ENCODE data around the gene REPIN1.

- TF ChIP-seq, protein P1, sequence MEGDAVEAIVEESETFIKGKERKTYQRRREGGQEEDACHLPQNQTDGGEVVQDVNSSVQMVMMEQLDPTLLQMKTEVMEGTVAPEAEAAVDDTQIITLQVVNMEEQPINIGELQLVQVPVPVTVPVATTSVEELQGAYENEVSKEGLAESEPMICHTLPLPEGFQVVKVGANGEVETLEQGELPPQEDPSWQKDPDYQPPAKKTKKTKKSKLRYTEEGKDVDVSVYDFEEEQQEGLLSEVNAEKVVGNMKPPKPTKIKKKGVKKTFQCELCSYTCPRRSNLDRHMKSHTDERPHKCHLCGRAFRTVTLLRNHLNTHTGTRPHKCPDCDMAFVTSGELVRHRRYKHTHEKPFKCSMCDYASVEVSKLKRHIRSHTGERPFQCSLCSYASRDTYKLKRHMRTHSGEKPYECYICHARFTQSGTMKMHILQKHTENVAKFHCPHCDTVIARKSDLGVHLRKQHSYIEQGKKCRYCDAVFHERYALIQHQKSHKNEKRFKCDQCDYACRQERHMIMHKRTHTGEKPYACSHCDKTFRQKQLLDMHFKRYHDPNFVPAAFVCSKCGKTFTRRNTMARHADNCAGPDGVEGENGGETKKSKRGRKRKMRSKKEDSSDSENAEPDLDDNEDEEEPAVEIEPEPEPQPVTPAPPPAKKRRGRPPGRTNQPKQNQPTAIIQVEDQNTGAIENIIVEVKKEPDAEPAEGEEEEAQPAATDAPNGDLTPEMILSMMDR (IDR thresholded peaks at IDR 0.05): peak; percentile 29; the same call in 2 of the 3 replicates
- TF ChIP-seq CHD2 (IDR thresholded peaks at IDR 0.05; ENCODE audit: low read length, partially characterized antibody) (no peak), CEBPB (IDR thresholded peaks at IDR 0.05) (no peak), POLR2A (IDR thresholded peaks at IDR 0.05; ENCODE audit: low read length) (peak; percentile 17; the same call in 1 of the 2 replicates), EHMT2 (IDR thresholded peaks at IDR 0.05; ENCODE audit: low read depth) (no peak), RNF2 (IDR thresholded peaks at IDR 0.05; ENCODE audit: borderline replicate concordance, low read depth) (no peak), MYC (IDR thresholded peaks at IDR 0.05; ENCODE audit: borderline replicate concordance, low read length) (no peak), HOXA7 (CRISPR knock-in tag; IDR thresholded peaks at IDR 0.05) (no peak), CBX8 (IDR thresholded peaks at IDR 0.05) (no peak), RCOR1 (IDR thresholded peaks at IDR 0.05; ENCODE audit: low read depth, low read length) (no peak)
- TF ChIP-seq, protein P2, sequence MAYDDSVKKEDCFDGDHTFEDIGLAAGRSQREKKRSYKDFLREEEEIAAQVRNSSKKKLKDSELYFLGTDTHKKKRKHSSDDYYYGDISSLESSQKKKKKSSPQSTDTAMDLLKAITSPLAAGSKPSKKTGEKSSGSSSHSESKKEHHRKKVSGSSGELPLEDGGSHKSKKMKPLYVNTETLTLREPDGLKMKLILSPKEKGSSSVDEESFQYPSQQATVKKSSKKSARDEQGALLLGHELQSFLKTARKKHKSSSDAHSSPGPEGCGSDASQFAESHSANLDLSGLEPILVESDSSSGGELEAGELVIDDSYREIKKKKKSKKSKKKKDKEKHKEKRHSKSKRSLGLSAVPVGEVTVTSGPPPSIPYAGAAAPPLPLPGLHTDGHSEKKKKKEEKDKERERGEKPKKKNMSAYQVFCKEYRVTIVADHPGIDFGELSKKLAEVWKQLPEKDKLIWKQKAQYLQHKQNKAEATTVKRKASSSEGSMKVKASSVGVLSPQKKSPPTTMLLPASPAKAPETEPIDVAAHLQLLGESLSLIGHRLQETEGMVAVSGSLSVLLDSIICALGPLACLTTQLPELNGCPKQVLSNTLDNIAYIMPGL (CRISPR knock-in tag; IDR thresholded peaks at IDR 0.05; ENCODE audit: borderline replicate concordance): no peak
- TF ChIP-seq, protein P3, sequence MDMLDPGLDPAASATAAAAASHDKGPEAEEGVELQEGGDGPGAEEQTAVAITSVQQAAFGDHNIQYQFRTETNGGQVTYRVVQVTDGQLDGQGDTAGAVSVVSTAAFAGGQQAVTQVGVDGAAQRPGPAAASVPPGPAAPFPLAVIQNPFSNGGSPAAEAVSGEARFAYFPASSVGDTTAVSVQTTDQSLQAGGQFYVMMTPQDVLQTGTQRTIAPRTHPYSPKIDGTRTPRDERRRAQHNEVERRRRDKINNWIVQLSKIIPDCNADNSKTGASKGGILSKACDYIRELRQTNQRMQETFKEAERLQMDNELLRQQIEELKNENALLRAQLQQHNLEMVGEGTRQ (IDR thresholded peaks at IDR 0.05): no peak
These were observed 9.7 kb downstream of the REPIN1 start for GRCh38 chr7:150378115-150378852.

Measured in A549 (cell line).